ENCODE results near the gene NEK6.

The NEK6 gene

DNA sequence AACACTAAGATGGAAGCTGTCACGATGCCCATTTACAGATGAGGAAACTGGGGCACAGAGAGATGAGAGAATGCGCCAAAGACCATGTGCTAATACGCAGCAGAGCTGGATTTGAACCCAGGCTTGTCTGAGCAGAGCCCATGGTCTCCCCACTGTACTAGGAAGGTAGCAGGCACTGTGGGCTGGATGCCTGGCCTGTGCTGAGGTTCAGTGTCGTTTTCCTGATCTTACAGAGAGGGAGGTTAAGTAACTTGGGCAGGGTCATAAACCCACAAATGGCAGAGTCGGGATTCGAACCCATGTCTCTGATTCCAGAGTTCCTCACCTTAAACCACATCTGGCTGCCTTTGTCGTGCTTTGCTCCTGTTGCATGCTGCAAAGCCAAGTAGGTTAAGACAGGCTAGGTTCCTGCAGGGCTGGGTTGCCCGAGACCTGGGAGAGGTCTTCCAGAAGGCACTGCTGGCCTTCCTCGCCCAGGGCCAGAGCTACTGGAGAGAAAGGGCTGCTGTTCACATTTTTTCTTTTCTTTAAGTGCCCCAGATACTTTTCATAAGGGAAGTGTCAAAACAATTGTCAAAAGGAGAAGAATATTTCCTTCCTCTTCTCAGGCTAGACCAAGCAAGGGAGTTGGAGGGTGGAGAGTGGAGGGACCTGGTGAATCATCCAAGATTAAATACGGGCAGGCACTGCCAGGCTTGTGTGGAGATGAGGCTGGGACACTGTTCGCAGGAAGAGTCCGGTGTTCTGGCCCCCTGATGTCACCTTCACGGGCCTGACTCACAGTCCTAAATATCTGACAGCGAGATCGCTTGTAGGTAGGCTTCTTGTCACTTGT, 3.2 kb downstream of the NEK6 start:
- H3K27me3 ChIP-seq: no peaks in the 10 kb centered on the region
- TF ChIP-seq CTCF (IDR thresholded peaks at IDR 0.05): no peak
- no peaks in the 10 kb centered on the region for H3K36me3 ChIP-seq
- no peaks in the 10 kb centered on the region for H3K9me3 ChIP-seq
- H3K27ac ChIP-seq: peak overlapping the region; percentile 91 to 92
- H3K4me1 ChIP-seq: peaks cover 8 to 71% (median 62%) of the 10 kb centered on the region in 4 donors
- peak; percentile 68 to 82 for DNase-seq
- intact Hi-C loops (cut with DNase I; ENCODE audit: low total_unique reads): no loop called here
- H3K4me3 ChIP-seq: peak overlapping the region; percentile 7 to 91

- no peak for DNase-seq
- no peaks in the 10 kb centered on the region for H3K9me3 ChIP-seq
- TF ChIP-seq CTCF (IDR thresholded peaks at IDR 0.05): no peak
- peaks cover 8 to 81% (median 71%) of the 10 kb centered on the region in 4 donors for H3K4me1 ChIP-seq
- no peaks in the 10 kb centered on the region for H3K27me3 ChIP-seq
- H3K4me3 ChIP-seq: peak overlapping the region; percentile 7 to 28
- no peaks in the 10 kb centered on the region for H3K36me3 ChIP-seq
- peak overlapping the region; percentile 91 to 92 for H3K27ac ChIP-seq
- intact Hi-C loops (cut with DNase I; ENCODE audit: low total_unique reads): no loop called here
Observed at GRCh38 chr9:124261736-124262648, 4.2 kb downstream of the NEK6 start.

DNA sequence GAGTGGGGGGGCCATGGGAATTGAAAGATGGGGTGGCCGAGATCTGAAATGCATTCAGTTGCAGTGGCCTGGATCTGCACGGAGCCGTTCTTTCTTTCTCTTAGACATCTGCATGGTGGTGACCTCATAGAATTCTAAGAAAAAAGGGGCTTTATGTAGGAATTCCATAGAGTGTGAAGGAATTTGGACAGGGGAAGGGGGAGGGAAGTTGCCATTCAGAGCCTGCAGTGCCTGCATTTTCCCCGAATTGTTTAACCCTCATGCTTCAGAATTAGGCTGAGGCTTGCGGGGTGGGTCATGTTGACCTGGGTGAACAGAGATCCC, 4.9 kb downstream of the NEK6 start:
- no peaks in the 10 kb centered on the region for H3K9me3 ChIP-seq
- H3K27me3 ChIP-seq: no peaks in the 10 kb centered on the region
- TF ChIP-seq CTCF (IDR thresholded peaks at IDR 0.05): no peak
- DNase-seq: no peak
- H3K4me3 ChIP-seq: peak overlapping the region in 1 of 2 donors; percentile 28
- peak overlapping the region; percentile 91 to 92 for H3K27ac ChIP-seq
- peaks cover 8 to 84% (median 77%) of the 10 kb centered on the region in 4 donors for H3K4me1 ChIP-seq
- H3K36me3 ChIP-seq: no peaks in the 10 kb centered on the region
- intact Hi-C loops (cut with DNase I; ENCODE audit: low total_unique reads): no loop called here

DNA sequence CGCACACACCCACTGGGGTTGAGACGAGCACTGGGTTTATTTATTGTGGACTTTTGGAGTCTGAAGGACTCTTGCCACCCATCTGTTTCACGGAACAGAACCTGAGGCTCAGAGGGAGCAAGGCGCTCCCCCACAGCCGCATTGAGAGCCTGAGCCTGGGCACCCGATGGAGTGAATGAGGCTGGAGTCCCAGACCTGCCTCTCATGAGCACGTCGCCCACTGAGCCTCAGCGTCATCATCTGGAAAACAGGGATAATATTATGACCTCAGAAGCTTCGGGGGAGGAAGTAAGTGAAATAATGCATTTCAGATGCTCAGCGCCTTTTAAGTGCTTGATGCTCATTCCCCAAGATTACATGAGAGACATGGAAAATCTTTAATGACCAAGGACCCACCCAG, 5.5 kb downstream of the NEK6 start:
- peak overlapping the region; percentile 91 to 92 for H3K27ac ChIP-seq
- H3K4me1 ChIP-seq: peaks cover 8 to 88% (median 83%) of the 10 kb centered on the region in 4 donors

More for the DNA sequence above, 5.5 kb downstream of the NEK6 start:
- TF ChIP-seq CTCF (IDR thresholded peaks at IDR 0.05): no peak
- no peak for DNase-seq
- Histone ChIP-seq H3K9me3 (no peaks in the 10 kb centered on the region), H3K4me3 (peak overlapping the region in 1 of 2 donors; percentile 22), H3K27me3 (no peaks in the 10 kb centered on the region), H3K36me3 (no peaks in the 10 kb centered on the region)
- intact Hi-C loops (cut with DNase I; ENCODE audit: low total_unique reads): no loop called here

Data from tibial artery (tissue), 4 donors.